ENCODE measurements around the gene MAN1B1. TPM values are rescaled to one million over a fixed set of nuclear protein-coding genes. Genes with fewer than 3 reads are reported as not detected.

Gene MAN1B1
- total and polyA plus RNA-seq, 8 donors: 22.0 to 86.0 (median 28.4) TPM

DNA sequence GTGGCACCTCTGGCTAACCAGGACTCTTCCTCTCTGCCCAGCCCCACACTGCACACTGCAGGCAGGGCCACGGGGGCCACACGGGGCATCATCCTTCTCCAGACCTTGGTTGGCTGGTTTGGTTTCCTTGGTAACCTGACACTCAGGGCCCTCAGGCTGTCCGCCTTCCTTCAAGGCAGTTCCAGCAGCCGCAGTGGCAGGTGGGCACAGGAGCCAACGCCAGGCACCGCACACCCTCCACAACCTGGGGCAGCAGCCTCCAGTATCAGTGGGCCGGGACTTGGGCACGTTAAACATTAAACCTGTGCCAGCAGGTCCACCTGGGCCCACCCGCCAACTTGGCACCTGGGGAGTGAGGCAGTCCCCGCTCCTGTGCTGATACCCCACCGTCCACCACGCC lies 42.7 kb upstream of the MAN1B1 start:
- no peak for TF ChIP-seq CTCF (IDR thresholded peaks at IDR 0.05)
- Histone ChIP-seq H3K36me3 (peaks cover 0 to 3% (median 0%) of the 10 kb centered on the region in 3 donors), H3K27me3 (peaks cover 0 to under 1% (median 0%) of the 10 kb centered on the region in 4 donors), H3K4me3 (peak overlapping the region in 2 of 4 donors; percentile 16 to 69), H3K4me1 (peaks cover 5 to 19% (median 10%) of the 10 kb centered on the region in 3 donors), H3K9me3 (no peaks in the 10 kb centered on the region), H3K27ac (peak overlapping the region in 2 of 4 donors; percentile 63 to 64)
- ATAC-seq (peak in 3 of 4 donors; percentile 2 to 37 (median 7)), DNase-seq (no peak), FAIRE-seq (no peak)
- intact Hi-C loops (cut with DNase I): no loop called here
- WGBS, 2 donors: 24 to 26% methylated on average over 12 of the region's 12 CpGs

DNA sequence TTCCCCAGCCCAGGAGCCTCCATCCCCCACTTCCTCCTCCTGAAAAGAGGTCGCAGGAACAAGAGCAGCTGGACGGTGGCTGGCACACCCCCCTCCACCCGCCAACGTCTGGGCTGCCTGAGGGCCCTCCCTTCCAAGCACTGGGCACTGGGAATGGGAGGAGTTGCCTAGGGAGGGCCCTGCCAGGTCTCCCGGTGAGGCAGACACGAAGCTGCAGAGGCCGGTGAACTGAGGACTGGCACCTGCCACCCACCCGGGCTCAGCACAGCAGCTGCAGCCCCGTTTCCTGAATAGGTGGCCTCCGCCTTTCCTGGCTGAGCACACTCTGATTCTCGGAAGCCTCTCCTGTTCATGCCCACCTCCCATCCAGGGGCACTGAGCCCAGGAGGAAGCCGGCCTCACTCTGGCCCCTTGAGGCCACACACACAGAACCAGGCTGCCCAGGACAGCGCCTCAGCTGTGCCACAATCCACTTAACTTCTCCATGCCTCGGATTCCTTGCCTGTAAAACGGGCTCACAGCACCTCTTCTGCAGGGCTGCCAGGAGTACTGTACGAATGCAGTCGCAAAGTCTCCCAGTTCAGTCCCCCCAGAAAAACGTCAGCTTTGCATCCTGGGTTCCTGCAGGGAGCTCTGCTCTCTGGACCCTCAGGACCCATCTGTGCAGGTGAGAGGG lies 42.1 kb upstream of the MAN1B1 start:
- Histone ChIP-seq H3K27ac (peak overlapping the region in 2 of 4 donors; percentile 63 to 64), H3K9me3 (no peaks in the 10 kb centered on the region), H3K4me3 (peak overlapping the region in 3 of 4 donors; percentile 20 to 69 (median 51)), H3K36me3 (peaks cover 0 to 2% (median 0%) of the 10 kb centered on the region in 3 donors), H3K4me1 (peaks cover 5 to 19% (median 10%) of the 10 kb centered on the region in 3 donors), H3K27me3 (peaks cover 0 to 7% (median 0%) of the 10 kb centered on the region in 4 donors)
- ATAC-seq: peak; percentile 71 to 83 (median 78)
- TF ChIP-seq CTCF (IDR thresholded peaks at IDR 0.05): no peak
- WGBS, 2 donors: 15 to 24% methylated on average over 17 to 18 of the region's 18 CpGs
- FAIRE-seq: no peak
- intact Hi-C loops (cut with DNase I): no loop called here
- peak in 5 of 6 donors; percentile 72 to 82 (median 79) for DNase-seq

DNA sequence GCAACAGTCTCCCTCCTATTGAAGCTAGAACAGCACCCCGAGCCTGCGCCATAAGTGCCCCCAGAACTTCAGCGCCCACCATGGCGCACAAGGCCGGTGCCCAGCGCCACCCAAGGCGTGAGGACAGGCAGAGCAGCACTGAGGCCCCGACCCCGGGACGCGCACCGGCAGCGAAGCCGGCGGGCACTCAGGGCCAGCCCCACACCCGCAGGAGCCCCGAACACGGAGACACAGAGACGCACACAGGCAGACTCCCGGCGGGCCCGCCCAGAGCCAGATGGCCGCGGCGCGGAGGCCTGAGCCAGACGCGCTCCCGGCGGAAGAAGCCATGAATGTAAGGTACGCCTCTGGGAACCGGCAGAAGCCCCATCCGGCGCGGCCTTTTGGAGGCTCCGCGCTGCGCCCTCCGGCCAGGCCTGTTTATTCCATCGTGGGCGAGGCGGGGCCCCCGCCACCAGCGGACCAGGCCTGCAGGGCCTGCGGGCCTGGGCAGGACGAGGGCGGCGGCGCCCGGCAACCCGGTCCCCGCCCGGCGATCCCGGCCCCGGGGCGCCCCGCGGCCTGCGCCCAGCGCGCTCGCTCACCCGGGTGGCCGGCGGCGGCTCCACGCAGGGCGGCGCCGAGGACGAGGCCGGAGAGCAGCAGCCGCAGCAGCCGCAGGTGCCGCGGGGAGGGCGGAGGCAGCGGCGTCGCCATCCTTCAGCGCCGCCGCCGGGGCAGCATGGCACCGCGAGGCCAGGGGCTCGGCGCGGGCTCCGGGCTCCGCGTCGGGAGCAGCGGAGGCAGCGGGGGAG lies 41.3 kb upstream of the MAN1B1 start:
- no peak for TF ChIP-seq CTCF (IDR thresholded peaks at IDR 0.05)
- ATAC-seq (peak; percentile 10 to 31 (median 19)), DNase-seq (peak in 1 of 6 donors; percentile 62), FAIRE-seq (no peak)
- WGBS, 2 donors: 3 to 8% methylated on average over 66 to 96 of the region's 96 CpGs
- Histone ChIP-seq H3K4me1 (peaks cover 5 to 19% (median 10%) of the 10 kb centered on the region in 3 donors), H3K27ac (peak overlapping the region in 3 of 4 donors; percentile 42 to 63 (median 63)), H3K27me3 (peaks cover 0 to 7% (median 0%) of the 10 kb centered on the region in 4 donors), H3K4me3 (peak overlapping the region; percentile 30 to 69 (median 48)), H3K9me3 (no peaks in the 10 kb centered on the region), H3K36me3 (no peaks in the 10 kb centered on the region)
- intact Hi-C loops (cut with DNase I): no loop called here

GRCh38 chr9:137046088-137046787 lies 40.5 kb upstream of the MAN1B1 start, which contains the start of gene NPDC1:
Gene NPDC1 (minus strand): TSS chr9:137046177. CDS start chr9:137045989, 188 bp downstream.
- DNase-seq: peak in 5 of 6 donors; percentile 78 to 93 (median 88)
- WGBS, 2 donors: 1% methylated on average over 55 to 57 of the region's 57 CpGs
- FAIRE-seq: no peak

More at GRCh38 chr9:137046088-137046787, 40.5 kb upstream of the MAN1B1 start, which contains the start of gene NPDC1:
- Histone ChIP-seq H3K36me3 (no peaks in the 10 kb centered on the region), H3K27me3 (peaks cover 0 to 7% (median 0%) of the 10 kb centered on the region in 4 donors), H3K4me1 (peaks cover 5 to 19% (median 10%) of the 10 kb centered on the region in 3 donors), H3K4me3 (peak within 1 kb of the TSS; percentile 30 to 69 (median 48)), H3K27ac (peak within 1 kb of the TSS; percentile 13 to 63 (median 52)), H3K9me3 (no peaks in the 10 kb centered on the region)
- TF ChIP-seq CTCF (IDR thresholded peaks at IDR 0.05): peak; percentile 69 to 87 (median 81)
- ATAC-seq: peak; percentile 63 to 80 (median 76)
- intact Hi-C loops (cut with DNase I): no loop called here

Measured in pancreas (tissue), 10 donors.